SHP77 (cell line): ENCODE results near the gene MDH2.
A peak's percentile ranks its signal among the peaks of the same experiment; 100 is the strongest.
"Not testable (repeated sequence)": the region's sequence is repeated elsewhere in the genome, so short reads cannot be mapped to it uniquely, and the experiment has no call there.

Source experiments
- DNase-seq, 2 experiments: peaks; one replicate each; lab custom pipeline; 2025; lab: John Stamatoyannopoulos, UW

MDH2 gene

GRCh38 chr7:76071316-76072242 is 23.7 kb downstream of the MDH2 start:
- no peak for DNase-seq

- no peak for DNase-seq
These were observed 24.6 kb downstream of the MDH2 start for GRCh38 chr7:76072243-76073148.

- DNase-seq = no peak
These were observed 25.6 kb downstream of the MDH2 start for GRCh38 chr7:76073335-76073990.

GRCh38 chr7:76074306-76074971 is 26.5 kb downstream of the MDH2 start:
- no peak for DNase-seq

- DNase-seq = no peak
These were observed 27.1 kb downstream of the MDH2 start for GRCh38 chr7:76074972-76075370.

- no peak for DNase-seq
These were observed 29.1 kb downstream of the MDH2 start for GRCh38 chr7:76076995-76077394.

- no peak for DNase-seq
These were observed 29.5 kb downstream of the MDH2 start for GRCh38 chr7:76077435-76077834.

GRCh38 chr7:76080204-76080603 is 32.3 kb downstream of the MDH2 start:
- DNase-seq = no peak

- DNase-seq = not testable (repeated sequence)
These were observed 36.2 kb downstream of the MDH2 start for GRCh38 chr7:76084115-76084514.

GRCh38 chr7:76086070-76086469 is 38.2 kb downstream of the MDH2 start:
- DNase-seq = no peak

- DNase-seq = not testable (repeated sequence)
These were observed 39.5 kb downstream of the MDH2 start for GRCh38 chr7:76087362-76087791.

- DNase-seq = no peak
These were observed 42.1 kb downstream of the MDH2 start for GRCh38 chr7:76089865-76090475.

GRCh38 chr7:76091506-76091905 is 43.6 kb downstream of the MDH2 start:
- no peak for DNase-seq

- DNase-seq = not testable (repeated sequence)
These were observed 45.6 kb downstream of the MDH2 start for GRCh38 chr7:76093531-76093930.

GRCh38 chr7:76094326-76094725 is 46.4 kb downstream of the MDH2 start:
- not testable (repeated sequence) for DNase-seq

GRCh38 chr7:76095908-76096307 is 48.0 kb downstream of the MDH2 start:
- DNase-seq = no peak

GRCh38 chr7:76101693-76102437 is 54.0 kb downstream of the MDH2 start:
- not testable (repeated sequence) for DNase-seq

- not testable (repeated sequence) for DNase-seq
These were observed 55.9 kb downstream of the MDH2 start for GRCh38 chr7:76103788-76104187.

GRCh38 chr7:76106130-76106529 is 58.2 kb downstream of the MDH2 start:
- DNase-seq = peak in 1 of 2 experiments; percentile 12

GRCh38 chr7:76106893-76107292 is 59.0 kb downstream of the MDH2 start:
- DNase-seq = no peak
